ENCODE results near the gene CRYGA. TPM values are rescaled to one million over a fixed set of nuclear protein-coding genes. Genes with fewer than 3 reads are reported as not detected.
"Not testable (repeated sequence)": the region's sequence is repeated elsewhere in the genome, so short reads cannot be mapped to it uniquely, and the experiment has no call there.

CRYGA gene
- total RNA-seq, 1 donor from 2014 or later, result not detected

GRCh38 chr2:208125251-208125650 is 38.1 kb downstream of the CRYGA start:
- DNase-seq, result no peak

GRCh38 chr2:208124013-208124715 is 39.2 kb downstream of the CRYGA start, which contains the start of gene CRYGD:
Gene CRYGD, minus strand, starts transcription at chr2:208124524. Its CDS starts 51 bp downstream, at chr2:208124473.
- not testable (repeated sequence) for DNase-seq

- DNase-seq, result no peak
These were observed 41.1 kb downstream of the CRYGA start for GRCh38 chr2:208122248-208122647.

- DNase-seq, result no peak
These were observed 44.5 kb downstream of the CRYGA start for GRCh38 chr2:208118918-208119317.

GRCh38 chr2:208117390-208117789 is 46.0 kb downstream of the CRYGA start:
- DNase-seq, result not testable (repeated sequence)

- no peak for DNase-seq
These were observed 50.4 kb downstream of the CRYGA start for GRCh38 chr2:208112969-208113368.

- DNase-seq, result not testable (repeated sequence)
These were observed 51.1 kb downstream of the CRYGA start for GRCh38 chr2:208112273-208112745.

Other genes starting within 250 kb of the CRYGA start
- 11.3 and 18.5 TPM in 2 replicates for gene PLEKHM3, start 138.1 kb downstream of the CRYGA start, total RNA-seq
- not detected in 2 replicates for gene CRYGD, start 39.1 kb downstream of the CRYGA start, total RNA-seq
- not detected in 2 replicates for gene CRYGC, start 33.8 kb downstream of the CRYGA start, total RNA-seq
- not detected in 2 replicates for gene CRYGB, start 17.4 kb downstream of the CRYGA start, total RNA-seq
- not detected in 2 replicates for gene C2orf80, start 26.4 kb upstream of the CRYGA start, total RNA-seq
- 107 and 137 TPM in 2 replicates for gene IDH1, start 91.5 kb upstream of the CRYGA start, total RNA-seq
- gene PIKFYVE, start 102.7 kb upstream of the CRYGA start, total RNA-seq, result 33.2 and 36.3 TPM in 2 replicates
- not detected in 2 replicates for gene PTH2R, start 243.2 kb upstream of the CRYGA start, total RNA-seq

All from dermis blood vessel endothelial cell (primary cell).